ENCODE measurements around the gene CFAP221.

The CFAP221 gene

DNA sequence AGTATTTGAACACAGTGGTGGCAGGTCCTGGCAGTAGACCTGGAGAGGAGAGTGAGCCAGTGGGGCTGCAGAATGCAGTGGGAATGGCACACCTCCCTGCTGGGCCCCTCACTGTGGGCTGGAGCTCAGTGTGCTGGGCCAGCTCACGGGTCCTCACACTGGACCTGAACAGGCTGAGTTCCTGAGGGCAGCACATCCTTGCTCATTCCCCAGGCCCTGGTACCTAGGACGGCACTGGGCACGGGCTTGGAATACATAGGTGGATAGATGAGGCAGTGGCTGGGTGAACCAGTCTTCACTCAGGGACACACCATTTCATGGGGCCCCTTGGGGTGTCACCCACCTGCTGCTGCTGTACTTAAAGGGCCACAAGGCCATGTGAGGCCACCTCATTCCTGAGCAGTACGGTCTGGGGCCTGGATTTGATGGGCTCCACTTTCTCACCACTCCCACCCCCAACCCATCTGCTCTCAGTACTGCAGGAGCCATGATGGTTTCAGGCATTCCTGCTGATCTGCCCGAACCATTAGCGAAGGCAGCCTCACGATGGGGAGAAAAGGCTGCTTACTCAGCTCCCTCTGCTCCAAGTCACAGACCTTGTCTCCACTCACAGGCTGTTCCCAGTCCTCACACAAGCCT lies 138.9 kb downstream of the CFAP221 start:
- no peak for DNase-seq

DNA sequence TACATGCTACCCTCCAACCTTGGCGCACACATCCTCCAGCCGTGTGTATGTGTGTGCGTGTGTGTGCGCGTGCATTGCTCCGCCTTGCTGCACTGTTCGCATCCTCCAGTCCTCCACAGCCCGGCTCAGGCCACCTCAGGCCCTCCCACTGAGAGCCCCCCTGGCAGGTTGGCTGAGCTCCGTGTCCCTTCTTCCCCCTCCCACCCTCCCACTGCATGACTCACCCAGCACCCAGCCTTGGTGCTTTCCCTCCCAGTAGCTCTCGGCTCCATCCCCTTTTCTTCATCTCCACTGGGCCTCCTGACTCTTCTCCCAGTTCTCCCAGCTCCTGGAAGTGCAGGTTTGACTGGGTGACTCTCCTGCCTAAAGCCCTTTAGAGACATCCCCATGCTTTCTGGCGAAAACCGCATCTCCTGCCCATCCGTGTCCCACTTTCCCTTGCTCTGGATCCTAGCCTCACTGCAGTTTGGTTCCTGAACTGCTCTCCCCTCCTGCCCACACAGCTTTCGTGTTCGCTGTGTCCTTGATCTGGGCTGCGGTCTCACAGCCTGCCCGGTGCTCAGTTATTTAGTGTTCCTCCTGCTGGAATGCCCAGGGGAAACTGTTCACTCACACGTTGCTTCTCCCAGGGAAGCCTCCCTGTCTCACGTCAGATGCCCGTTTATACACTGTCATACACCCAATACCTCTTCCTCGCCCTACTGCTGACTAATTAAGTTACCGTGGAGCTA lies 139.6 kb downstream of the CFAP221 start:
- DNase-seq: no peak

GRCh38 chr2:119684518-119684917 lies 140.3 kb downstream of the CFAP221 start:
- DNase-seq: no peak

DNA sequence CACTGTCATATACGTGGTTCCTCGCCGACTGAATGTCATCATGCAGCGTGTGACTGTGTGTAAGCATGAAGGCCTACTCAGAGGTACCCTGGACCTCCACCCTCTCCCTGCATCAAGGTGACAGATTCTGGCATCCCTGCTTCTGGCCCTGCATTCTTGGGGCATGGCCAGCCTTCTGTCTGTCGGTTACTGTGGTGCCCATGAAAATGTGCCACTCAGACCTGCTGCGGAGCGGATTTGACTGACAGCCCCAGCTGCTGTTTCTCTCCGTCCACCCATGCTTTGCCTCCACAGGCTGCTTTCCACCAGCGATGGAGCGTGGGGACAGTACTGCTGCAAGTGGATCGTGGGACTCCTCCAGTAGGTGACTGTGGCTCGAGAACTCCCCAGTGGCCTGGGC lies 144.4 kb downstream of the CFAP221 start:
- no peak for DNase-seq

DNA sequence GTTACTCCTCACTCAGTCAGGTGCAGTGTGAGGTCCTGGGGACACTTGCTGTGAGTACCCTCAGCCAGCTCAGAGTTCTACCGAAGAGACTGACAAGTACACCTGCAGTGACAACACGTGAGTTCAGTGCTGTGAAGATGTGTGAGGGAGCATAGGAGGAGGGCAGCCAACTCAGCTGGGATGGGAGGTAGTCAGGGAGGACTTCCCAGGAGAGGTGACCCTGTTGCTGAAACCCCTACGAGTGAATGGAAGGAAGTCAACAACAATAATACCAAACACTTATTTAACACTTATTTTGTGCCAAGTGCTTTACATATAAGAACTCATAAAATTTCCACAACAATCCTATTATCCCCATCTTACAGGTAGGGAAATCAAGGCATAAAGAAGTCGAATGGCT lies 145.0 kb downstream of the CFAP221 start:
- DNase-seq: no peak

DNA sequence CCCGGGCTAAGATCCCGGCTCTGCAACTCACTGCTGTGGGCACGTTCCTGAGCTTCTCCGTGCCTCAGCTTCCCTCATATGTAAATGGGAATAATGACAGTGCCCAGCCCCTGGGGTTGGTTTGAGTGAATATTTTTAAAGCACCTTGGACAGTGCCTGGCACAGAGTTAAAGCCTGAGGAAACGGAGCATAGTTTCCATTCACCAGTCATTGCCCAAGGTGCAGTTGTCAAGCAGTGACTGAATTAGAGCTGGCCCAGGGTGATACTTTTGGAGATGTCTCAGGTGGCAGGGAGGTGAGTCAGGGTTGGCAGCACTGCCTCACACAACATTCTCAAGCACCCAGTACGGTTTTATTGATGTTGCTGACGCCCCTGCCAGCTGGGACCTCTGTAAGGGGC lies 146.9 kb downstream of the CFAP221 start:
- no peak for DNase-seq

GRCh38 chr2:119691651-119692245 lies 147.5 kb downstream of the CFAP221 start:
- no peak for DNase-seq

DNA sequence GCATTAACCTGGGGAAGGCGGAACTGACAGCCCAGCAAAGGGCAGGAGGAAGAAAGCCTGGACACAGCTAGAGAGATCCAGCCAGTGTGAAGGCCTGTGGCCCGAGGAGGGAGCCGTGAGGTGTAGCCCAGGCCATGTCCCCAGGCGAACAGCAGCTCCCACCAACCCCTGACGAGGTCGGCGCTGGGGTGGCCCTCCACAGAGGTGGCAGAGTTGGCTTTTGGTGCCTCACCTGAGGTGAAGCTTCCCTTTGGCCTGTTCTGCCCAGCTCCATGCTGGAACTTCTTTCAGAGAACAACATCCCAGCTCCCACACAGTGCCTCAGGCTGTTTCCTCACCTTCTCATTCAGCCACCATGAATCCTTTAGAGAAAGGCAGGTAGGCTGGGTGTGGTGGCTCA lies 148.1 kb downstream of the CFAP221 start:
- no peak for DNase-seq

DNA sequence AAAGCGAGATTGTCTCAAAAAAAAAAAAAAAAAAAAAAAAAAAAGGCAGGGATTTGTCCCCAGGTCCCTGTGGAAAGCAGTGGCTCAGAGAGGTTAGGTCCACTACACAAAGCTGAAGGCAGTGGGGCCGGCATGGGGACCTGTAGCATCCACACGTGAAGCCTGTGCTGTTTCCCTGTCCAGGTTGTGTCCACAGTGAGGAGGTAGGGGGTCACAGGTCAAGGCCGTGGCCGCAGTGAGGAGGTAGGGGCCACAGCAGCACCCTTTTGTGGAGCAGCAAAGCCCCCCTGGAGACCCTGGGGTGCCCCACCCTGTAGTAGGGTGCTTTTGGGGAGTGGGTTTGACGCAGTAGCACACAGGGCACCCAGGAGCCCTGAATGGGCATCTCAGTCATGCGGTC lies 148.7 kb downstream of the CFAP221 start:
- no peak for DNase-seq

GRCh38 chr2:119693567-119693966 lies 149.3 kb downstream of the CFAP221 start:
- no peak for DNase-seq

DNA sequence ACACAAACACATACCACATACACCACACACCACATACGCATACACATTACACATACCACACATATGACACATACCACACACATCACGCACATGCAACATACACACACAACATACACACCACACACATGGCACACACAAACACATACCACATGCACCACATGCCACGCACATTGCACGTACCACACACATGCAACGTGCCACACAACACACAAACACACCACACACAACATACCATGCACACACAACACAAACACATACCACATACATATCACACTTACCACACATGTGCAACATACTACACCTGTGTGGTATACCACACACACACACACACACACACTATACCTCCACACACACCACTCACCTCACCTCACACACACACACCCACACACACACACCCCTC lies 149.7 kb downstream of the CFAP221 start:
- no peak for DNase-seq

DNA sequence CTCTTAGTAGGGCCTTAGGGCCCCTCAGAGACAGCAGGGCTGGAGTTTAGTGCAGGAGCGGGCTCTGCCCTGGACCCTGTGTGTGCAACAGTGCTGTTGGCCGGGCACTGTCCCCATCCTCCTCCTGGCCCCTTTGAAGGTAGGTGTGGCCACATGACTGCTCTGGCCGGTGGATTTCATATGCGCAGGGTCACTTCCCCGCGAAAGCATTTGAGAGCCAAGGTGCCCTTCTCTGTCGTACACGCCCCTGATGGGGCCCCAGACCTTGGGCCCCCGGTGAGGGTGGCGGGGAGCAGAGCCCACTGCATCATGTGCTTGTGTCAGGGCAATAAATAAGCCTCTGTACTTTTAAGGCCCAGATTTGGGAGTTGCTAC lies 150.2 kb downstream of the CFAP221 start:
- DNase-seq: no peak

DNA sequence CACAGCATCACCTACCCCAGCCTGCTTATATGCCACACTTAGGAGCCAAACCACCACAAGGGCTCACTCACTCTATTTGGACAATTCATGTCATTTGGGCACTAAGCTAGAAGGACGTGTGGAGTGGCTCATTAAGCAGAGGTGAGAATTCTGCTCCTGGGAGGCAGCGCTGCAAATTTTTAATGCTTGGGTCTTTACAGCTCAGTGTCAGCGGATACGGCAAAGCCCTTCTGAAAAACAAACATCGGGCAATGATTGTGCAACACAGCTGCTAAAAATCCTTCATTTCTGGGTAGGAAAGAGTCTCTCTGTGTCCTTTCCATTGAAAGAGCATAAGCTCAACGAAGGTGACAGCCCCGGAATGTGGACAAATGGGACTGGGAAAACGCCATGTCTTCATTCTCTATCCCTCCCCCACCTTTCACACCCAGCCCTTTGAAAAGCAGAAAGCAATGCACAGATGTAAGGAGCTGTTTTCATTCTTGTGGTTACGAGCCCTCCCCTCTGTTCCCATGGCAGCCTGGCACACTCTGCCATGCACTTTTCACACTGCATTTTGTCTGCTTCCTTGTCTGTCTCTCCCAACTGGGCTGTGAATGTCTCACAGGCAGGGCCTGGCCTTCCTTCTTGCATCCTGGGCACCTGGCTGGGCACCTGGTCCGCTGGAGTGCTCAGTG lies 150.7 kb downstream of the CFAP221 start:
- no peak for DNase-seq

- no peak for DNase-seq
Measured at GRCh38 chr2:119696005-119696404, 151.8 kb downstream of the CFAP221 start.

DNA sequence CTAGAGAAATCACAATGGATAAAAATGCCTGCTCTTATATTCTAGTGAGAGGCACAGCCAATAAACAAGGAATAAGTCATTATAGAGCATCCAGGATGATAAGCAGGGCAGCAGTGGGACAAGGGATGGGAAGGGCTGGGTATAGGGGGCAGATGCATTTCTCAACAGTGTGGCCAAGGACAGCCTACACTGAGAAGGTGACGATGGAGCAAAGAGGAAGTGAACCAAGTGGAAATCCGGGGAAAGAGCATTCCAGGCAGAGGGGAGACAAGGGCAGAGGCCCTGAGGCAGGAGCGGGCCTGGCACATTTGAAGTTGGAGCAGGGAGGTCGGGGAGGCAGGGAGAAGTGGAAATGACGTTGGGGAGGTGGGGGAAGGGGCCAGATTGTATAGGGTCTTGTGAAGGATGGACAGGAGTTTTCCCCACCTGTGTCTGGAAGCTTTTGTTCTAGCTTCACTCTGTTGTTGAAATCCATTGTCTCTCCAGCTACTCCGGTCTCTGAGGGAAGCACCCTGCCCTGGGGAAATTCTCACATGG lies 152.3 kb downstream of the CFAP221 start:
- DNase-seq: no peak

GRCh38 chr2:119697290-119698020 lies 153.2 kb downstream of the CFAP221 start:
- DNase-seq: no peak

DNA sequence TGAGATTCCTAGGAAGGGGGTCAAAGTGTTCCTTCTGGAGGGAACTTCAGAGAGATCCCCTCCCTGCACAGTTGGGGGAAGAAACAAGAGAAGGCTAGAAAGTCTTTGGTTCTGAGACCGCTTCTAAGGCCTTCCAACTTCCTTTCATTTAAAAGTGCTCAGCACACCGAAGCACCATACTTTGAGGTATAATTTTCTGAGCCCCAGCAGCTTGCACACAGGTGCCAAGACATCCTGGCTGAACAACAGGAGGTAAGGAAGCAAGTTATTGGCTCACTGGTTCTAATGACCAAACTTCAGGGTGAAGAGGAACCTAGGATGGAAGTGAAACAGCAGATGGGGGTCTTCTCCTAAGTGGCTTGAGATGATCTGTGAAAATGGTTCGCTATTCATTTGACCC lies 154.0 kb downstream of the CFAP221 start:
- DNase-seq: no peak

DNA sequence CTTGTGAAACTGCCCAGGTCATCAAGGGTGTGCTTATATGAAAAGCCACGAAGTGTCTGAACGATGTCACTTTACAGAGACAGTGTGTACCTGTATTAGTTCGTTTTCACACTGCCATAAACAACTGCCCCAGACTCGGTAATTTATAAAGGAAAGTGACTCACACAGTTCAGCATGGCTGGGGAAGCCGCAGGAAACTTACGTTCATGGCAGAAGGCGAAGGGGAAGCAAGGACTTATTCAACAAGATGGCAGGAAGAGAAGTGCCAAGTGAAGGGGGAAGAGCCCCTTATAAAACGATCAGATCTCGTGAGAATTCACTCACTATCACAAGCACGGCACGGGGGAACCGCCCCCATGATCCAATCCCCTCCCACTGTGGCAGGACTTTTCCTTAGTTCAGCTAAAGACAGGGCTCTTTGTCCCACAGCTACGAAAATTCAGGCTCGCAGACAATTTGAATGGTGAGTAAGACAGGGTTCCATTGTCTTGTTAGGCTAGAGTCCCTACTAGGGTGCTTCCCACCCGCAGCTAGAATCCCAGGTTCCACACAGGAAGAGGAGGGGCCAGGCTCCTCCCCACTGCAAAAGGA lies 154.9 kb downstream of the CFAP221 start:
- no peak for DNase-seq

- DNase-seq: no peak
Measured at GRCh38 chr2:119700866-119701265, 156.6 kb downstream of the CFAP221 start.

DNA sequence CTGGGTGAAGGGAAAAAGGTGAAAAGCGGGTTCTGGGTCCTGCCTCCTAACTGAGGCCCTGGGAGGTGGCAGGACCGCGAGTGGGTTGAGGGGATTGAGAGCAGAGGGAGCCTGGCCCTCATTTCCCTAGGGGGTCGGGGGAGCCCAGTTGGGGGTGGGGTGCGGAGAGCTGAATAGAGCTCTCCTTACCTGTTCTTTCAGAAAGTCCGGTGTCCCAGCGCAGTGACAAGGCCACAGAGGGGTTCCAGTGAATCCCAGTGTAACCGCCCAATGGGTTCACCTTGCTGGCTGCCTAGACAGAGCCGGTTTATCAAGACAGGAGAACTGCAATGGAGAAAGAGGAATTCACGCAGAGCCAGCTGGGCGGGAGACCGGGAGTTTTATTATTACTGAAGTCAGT lies 157.1 kb downstream of the CFAP221 start:
- DNase-seq: no peak

- DNase-seq: no peak
Measured at GRCh38 chr2:119702203-119702917, 158.1 kb downstream of the CFAP221 start.

DNA sequence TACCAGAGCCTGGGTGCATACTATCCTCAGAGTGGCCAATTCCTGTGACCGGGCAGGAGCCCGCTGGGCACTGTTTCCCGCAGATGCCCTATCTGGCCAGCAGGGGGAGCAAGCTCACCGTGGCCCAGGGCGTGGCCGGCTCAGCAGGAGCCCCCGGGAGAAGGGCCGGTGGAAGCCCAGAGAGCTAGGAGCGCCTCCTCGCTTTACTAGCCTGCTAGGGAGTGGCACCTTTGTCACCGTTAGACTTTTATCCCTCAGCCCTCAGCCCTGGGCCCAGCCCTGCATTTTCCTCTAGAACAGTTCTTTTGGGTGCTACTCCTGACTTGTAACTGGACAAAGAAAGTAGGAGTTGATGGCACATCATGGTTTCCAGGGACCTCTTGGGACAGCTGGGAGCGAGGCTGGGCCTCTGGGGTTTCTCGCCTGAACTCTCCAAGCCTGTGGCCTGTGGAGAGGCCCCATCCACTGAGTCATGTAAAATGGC lies 158.7 kb downstream of the CFAP221 start:
- peak; percentile 10 for DNase-seq

All from amniotic stem cell (primary cell).